CD4-positive, alpha-beta T cell (primary cell): ENCODE results near the gene OTULIN. TPM values are rescaled to one million over a fixed set of nuclear protein-coding genes. Genes with fewer than 3 reads are reported as not detected.
A peak's percentile ranks its signal among the peaks of the same experiment; 100 is the strongest.

Experiments used
- ATAC-seq: fragments of 200-7000 bp; cut with Tn5 transposase; one replicate; pipeline ENCODE4 v1.10.0; 2022; ENCODE audit warnings: mild to moderate bottlenecking; ENCODE audit not compliant: poor library complexity
- CTCF ChIA-PET: fragments of 350-600 bp; sonication (Branson Sonifier 250); formaldehyde crosslinking; loops from one replicate; lab custom pipeline; 2021; ENCODE audit warnings: antibody characterized with exemption, inconsistent platforms; lab: Charles Lee
- POLR2A ChIA-PET: fragments of 350-600 bp; sonication (Branson Sonifier 250); formaldehyde crosslinking; loops from one replicate; lab custom pipeline; 2021; ENCODE audit warnings: antibody characterized with exemption, inconsistent platforms; lab: Charles Lee
- DNase-seq, 14 experiments: peaks; one replicate each; pipeline ENCODE4 v3.0.0-alpha.2; 2013 to 2020; ENCODE audit warnings: mixed read lengths in 2 of 14
- H3K27ac ChIP-seq, 2 donors: one replicate each; pipeline versions ENCODE4 v1.5.1 to v1.7.0; 2013; ENCODE audit warnings: low read length in 2 of 2, low read depth in 1 of 2, mild to moderate bottlenecking in 1 of 2
- H3K27me3 ChIP-seq, 2 experiments: 1 replicate in 1 of 2; 2 replicates in 1 of 2; pipeline versions ENCODE4 v1.6.1 to v1.7.0; 2013; ENCODE audit warnings: low read length in 2 of 2, control low read depth in 1 of 2, mild to moderate bottlenecking in 1 of 2, moderate library complexity in 1 of 2; ENCODE audit not compliant: insufficient read depth in 2 of 2, control insufficient read depth in 1 of 2
- H3K36me3 ChIP-seq: one replicate; pipeline ENCODE4 v1.6.1; 2013; ENCODE audit warnings: low read length, control low read depth; ENCODE audit not compliant: insufficient read depth
- H3K4me1 ChIP-seq: one replicate; pipeline ENCODE4 v1.6.1; 2013; ENCODE audit warnings: low read length, control low read depth; ENCODE audit not compliant: insufficient read depth
- H3K4me3 ChIP-seq: one replicate; pipeline ENCODE4 v1.5.1; 2013; ENCODE audit warnings: mild to moderate bottlenecking, low read length, moderate library complexity
- H3K9me3 ChIP-seq, 2 experiments: 1 replicate in 1 of 2; 2 replicates in 1 of 2; pipeline versions ENCODE4 v1.6.1 to v1.7.0; 2013; ENCODE audit warnings: low read length in 2 of 2, mild to moderate bottlenecking in 2 of 2, control low read depth in 1 of 2, moderate library complexity in 1 of 2; ENCODE audit not compliant: control insufficient read depth in 1 of 2, insufficient read depth in 1 of 2
- H3K27ac Mint-ChIP-seq: one replicate; pipeline ENCODE4 v1.8.0; 2020; ENCODE audit warnings: mixed read lengths
- H3K27me3 Mint-ChIP-seq: one replicate; pipeline ENCODE4 v1.8.0; 2021; ENCODE audit warnings: mixed read lengths
- H3K36me3 Mint-ChIP-seq: one replicate; pipeline ENCODE4 v1.8.0; 2021; ENCODE audit warnings: low read depth, mixed read lengths
- H3K4me1 Mint-ChIP-seq: one replicate; pipeline ENCODE4 v1.8.0; 2021; ENCODE audit warnings: low read depth, mixed read lengths
- H3K4me3 Mint-ChIP-seq: one replicate; pipeline ENCODE4 v1.8.0; 2020; ENCODE audit warnings: mild to moderate bottlenecking, mixed read lengths
- H3K9me3 Mint-ChIP-seq: one replicate; pipeline ENCODE4 v1.8.0; 2020; ENCODE audit warnings: mixed read lengths
- intact Hi-C, 2 experiments: fragments of 100-400 bp; cut with DNase I in 1 of 2; cut with micrococcal nuclease in 1 of 2; formaldehyde crosslinking; loops; one replicate each; pipeline versions ENCODE4 v1.15.1 to v1.9.0; 2023 to 2025; cut with DNase I, micrococcal nuclease
- total RNA-seq, 174 experiments: library from RNA in 2 of 174; stranded (reverse) in 2 of 174; gene quantifications; one replicate each; pipeline ENCODE4 v1.2.3 and lab custom pipeline; 2021 to 2026
- TF ChIP-seq, protein P1 (sequence below): fragments of 200-600 bp; IDR thresholded peaks from one replicate; pipeline ENCODE4 v1.8.0; 2022; ENCODE audit warnings: antibody characterized with exemption, mild to moderate bottlenecking

OTULIN gene
- total RNA-seq, 2 experiments from 2014 or later, result 69.4 to 77.0 TPM

DNA sequence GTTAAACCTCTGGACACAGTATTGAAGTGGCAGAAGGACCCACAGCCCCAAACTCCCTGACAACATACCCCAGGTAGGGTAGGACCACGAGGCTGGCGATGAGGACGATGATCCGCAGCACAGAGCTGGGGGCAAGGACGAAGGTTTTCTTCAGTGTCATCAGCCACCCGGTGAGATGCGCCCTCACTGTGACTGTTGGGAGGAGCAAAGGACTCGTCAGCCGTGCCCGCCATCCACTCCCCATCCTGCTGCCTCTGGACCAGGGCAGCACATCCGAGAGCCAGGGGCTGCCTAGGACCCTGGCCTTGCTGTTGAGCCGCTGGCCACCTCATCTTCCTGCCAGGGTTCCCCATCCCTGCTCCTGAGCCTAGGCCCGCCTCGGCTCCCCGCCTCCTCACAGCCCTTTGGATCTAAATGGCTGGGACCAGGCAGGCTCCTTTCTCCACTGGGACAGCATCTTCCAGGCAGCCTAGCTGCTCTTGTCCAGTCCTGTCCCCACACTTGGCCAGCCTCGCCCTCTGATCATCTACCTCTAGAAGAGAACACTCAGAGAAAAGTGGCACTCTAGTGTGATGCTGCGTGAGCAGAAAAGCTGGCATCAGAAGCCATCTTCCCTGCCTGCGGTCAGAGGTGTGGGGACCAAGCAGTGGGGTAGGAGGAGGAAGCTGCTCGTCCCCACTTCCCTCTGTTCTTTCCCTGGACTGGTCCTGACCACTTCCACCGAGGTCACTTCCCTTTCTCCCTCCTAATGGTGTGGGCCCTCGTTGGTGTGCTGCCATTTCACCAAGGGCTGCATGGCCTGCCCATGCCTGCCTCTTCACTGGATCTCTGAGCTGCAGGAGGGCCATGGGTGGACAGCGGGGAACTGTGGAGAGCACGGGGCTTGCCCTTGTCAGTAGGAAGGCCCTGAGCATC is 49.2 kb downstream of the OTULIN start:
- POLR2A ChIA-PET, result no interaction called here
- intact Hi-C loops, result no loop called here
- ATAC-seq, result no peak
- H3K27me3 Mint-ChIP-seq, result no peaks in the 10 kb centered on the region
- no peak for DNase-seq
- TF ChIP-seq, protein P1, sequence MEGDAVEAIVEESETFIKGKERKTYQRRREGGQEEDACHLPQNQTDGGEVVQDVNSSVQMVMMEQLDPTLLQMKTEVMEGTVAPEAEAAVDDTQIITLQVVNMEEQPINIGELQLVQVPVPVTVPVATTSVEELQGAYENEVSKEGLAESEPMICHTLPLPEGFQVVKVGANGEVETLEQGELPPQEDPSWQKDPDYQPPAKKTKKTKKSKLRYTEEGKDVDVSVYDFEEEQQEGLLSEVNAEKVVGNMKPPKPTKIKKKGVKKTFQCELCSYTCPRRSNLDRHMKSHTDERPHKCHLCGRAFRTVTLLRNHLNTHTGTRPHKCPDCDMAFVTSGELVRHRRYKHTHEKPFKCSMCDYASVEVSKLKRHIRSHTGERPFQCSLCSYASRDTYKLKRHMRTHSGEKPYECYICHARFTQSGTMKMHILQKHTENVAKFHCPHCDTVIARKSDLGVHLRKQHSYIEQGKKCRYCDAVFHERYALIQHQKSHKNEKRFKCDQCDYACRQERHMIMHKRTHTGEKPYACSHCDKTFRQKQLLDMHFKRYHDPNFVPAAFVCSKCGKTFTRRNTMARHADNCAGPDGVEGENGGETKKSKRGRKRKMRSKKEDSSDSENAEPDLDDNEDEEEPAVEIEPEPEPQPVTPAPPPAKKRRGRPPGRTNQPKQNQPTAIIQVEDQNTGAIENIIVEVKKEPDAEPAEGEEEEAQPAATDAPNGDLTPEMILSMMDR, result no peak
- H3K27ac Mint-ChIP-seq, result peak overlapping the region; percentile 96
- no peak overlapping the region for H3K27ac ChIP-seq
- peaks cover 13% of the 10 kb centered on the region for H3K4me1 ChIP-seq
- H3K4me3 Mint-ChIP-seq, result no peak overlapping the region
- peaks cover 30% of the 10 kb centered on the region for H3K4me1 Mint-ChIP-seq
- H3K36me3 ChIP-seq, result peaks cover 90% of the 10 kb centered on the region
- peaks cover 93% of the 10 kb centered on the region for H3K36me3 Mint-ChIP-seq
- H3K4me3 ChIP-seq, result no peak overlapping the region
- CTCF ChIA-PET, result interaction anchor here (0.7 kb wide), 1 partner anchor 11 kb away, joined by 4 read pairs; no protein-coding TSS in a partner anchor
- no peaks in the 10 kb centered on the region for H3K27me3 ChIP-seq
- H3K9me3 Mint-ChIP-seq, result no peaks in the 10 kb centered on the region
- no peaks in the 10 kb centered on the region for H3K9me3 ChIP-seq

DNA sequence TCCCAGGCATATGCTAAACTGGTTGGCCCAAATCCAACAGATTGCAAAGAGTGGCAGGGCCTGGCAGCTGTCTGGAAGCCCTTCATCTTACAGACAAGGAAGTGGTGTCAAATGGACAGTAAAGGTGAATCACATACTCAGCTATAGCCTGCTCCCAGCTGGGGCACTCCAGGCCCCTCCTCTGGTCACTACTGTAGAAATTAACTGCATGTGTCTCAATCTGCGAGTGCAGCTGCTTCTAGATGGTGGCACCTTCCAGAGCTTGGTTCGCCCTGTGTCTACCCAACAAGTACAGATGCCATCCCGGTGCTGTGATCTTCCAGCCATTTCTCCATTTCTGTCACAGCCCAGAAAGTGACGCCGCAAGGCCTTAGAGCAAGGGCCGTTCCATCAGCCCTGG is 50.2 kb downstream of the OTULIN start:
- no peak overlapping the region for H3K4me3 ChIP-seq
- peaks cover 82% of the 10 kb centered on the region for H3K36me3 ChIP-seq
- H3K27ac Mint-ChIP-seq, result peak overlapping the region; percentile 61
- H3K27me3 Mint-ChIP-seq, result no peaks in the 10 kb centered on the region
- H3K4me3 Mint-ChIP-seq, result no peak overlapping the region
- ATAC-seq (no peak), DNase-seq (no peak)
- H3K27ac ChIP-seq, result peak overlapping the region in 1 of 2 donors; percentile 22
- TF ChIP-seq, protein P1, result no peak
- no peaks in the 10 kb centered on the region for H3K9me3 ChIP-seq
- peaks cover 5% of the 10 kb centered on the region for H3K4me1 ChIP-seq
- H3K27me3 ChIP-seq, result no peaks in the 10 kb centered on the region
- ChIA-PET CTCF (no interaction called here), POLR2A (no interaction called here)
- intact Hi-C loops, result no loop called here
- peaks cover 95% of the 10 kb centered on the region for H3K36me3 Mint-ChIP-seq
- peaks cover 30% of the 10 kb centered on the region for H3K4me1 Mint-ChIP-seq
- no peaks in the 10 kb centered on the region for H3K9me3 Mint-ChIP-seq

DNA sequence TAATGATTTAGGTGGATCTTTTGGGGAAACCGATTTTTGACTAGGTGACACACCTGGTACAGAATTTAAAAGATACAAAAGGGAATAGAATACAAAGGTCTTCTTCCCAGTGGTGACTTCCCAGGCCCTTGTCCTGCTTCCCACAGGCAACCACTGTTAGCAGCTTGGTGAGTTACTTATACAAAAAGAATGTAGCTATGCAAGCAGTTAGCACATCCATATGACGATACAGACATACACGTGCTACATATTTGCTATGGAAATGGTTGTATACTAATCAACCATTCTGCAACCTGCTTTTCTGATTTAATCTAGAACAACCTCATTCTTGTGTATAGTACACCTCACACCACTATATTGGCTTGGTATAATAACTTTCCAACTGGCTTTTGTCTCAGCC is 51.0 kb downstream of the OTULIN start:
- TF ChIP-seq, protein P1, result no peak
- peaks cover 5% of the 10 kb centered on the region for H3K4me1 ChIP-seq
- POLR2A ChIA-PET, result no interaction called here
- ATAC-seq, result no peak
- H3K27me3 Mint-ChIP-seq, result no peaks in the 10 kb centered on the region
- no peaks in the 10 kb centered on the region for H3K9me3 ChIP-seq
- H3K4me1 Mint-ChIP-seq, result peaks cover 30% of the 10 kb centered on the region
- H3K4me3 Mint-ChIP-seq, result no peak overlapping the region
- no peaks in the 10 kb centered on the region for H3K27me3 ChIP-seq
- no peak for DNase-seq
- peaks cover 94% of the 10 kb centered on the region for H3K36me3 Mint-ChIP-seq
- CTCF ChIA-PET, result no interaction called here
- H3K36me3 ChIP-seq, result peaks cover 75% of the 10 kb centered on the region
- no peaks in the 10 kb centered on the region for H3K9me3 Mint-ChIP-seq
- peak overlapping the region; percentile 61 for H3K27ac Mint-ChIP-seq
- H3K27ac ChIP-seq, result no peak overlapping the region
- H3K4me3 ChIP-seq, result no peak overlapping the region
- intact Hi-C loops, result no loop called here
